IPS-15b (cell line): ENCODE measurements around the gene ANO7.

Experiments
- H3K27me3 ChIP-seq: one replicate; pipeline ENCODE4 v1.6.1; 2013; ENCODE audit warnings: low read length; ENCODE audit not compliant: control insufficient read depth, insufficient read depth
- H3K36me3 ChIP-seq: one replicate; pipeline ENCODE4 v1.6.1; 2013; ENCODE audit warnings: low read length; ENCODE audit not compliant: control insufficient read depth, insufficient read depth
- H3K4me1 ChIP-seq: one replicate; pipeline ENCODE4 v1.6.1; 2013; ENCODE audit warnings: mild to moderate bottlenecking, low read length; ENCODE audit not compliant: control insufficient read depth, insufficient read depth
- H3K4me3 ChIP-seq: one replicate; pipeline ENCODE4 v1.5.1; 2013; ENCODE audit warnings: low read depth, low read length
- H3K9ac ChIP-seq: one replicate; pipeline ENCODE4 v1.6.1; 2013; ENCODE audit warnings: low read depth, mild to moderate bottlenecking, low read length
- H3K9me3 ChIP-seq: one replicate; pipeline ENCODE4 v1.6.1; 2013; ENCODE audit warnings: mild to moderate bottlenecking, low read length; ENCODE audit not compliant: control insufficient read depth, insufficient read depth

ANO7 gene

GRCh38 chr2:241235859-241236593 lies 47.5 kb downstream of the ANO7 start:
- Histone ChIP-seq H3K36me3 (peaks cover 86% of the 10 kb centered on the region), H3K4me3 (no peak overlapping the region)

DNA sequence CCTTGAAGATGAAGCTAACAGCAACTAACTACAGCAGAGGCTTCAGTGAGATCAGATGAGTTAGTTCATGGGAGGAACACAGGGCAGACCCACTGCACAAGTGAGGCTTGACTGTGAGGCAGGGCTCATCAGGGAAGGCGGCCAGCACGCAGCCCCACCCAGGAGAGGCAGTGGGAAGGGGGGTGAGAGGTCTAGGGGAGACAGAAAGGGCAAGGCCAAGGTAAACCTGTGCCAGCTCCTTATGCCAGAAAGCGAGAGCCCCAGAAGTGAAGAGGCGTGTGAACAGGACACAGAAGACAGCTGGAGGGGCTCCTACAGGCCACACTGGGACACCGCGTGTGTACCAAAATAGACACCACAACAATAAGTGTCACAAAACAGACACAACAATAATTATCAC lies 48.6 kb downstream of the ANO7 start:
- Histone ChIP-seq H3K4me1 (no peaks in the 10 kb centered on the region), H3K36me3 (peaks cover 78% of the 10 kb centered on the region)

More at GRCh38 chr2:241235859-241236593, 47.5 kb downstream of the ANO7 start:
- Histone ChIP-seq H3K9me3 (no peaks in the 10 kb centered on the region), H3K4me1 (no peaks in the 10 kb centered on the region), H3K27me3 (no peaks in the 10 kb centered on the region), H3K9ac (no peak overlapping the region)

DNA sequence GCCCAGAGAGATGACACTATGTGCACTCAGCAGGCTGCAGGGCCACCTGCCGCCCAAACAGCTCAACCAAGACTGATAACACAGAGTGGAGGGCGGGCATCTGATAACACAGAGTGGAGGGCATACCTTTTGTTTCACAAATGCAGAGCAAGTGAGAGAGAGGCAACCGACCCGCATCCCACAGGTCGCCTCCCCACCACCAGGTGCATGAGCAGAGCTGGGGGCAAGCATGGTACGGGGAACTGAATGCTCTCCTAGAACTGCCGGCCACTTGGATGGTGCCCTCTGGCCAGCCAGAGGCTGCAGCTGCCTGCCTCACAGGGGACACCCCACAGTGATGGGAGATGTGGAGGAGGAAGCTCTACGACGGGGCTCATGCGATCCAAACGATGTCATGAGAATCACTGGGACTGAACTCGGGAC lies 49.5 kb downstream of the ANO7 start:
- peaks cover 83% of the 10 kb centered on the region for H3K36me3 ChIP-seq

More for the DNA sequence above, 48.6 kb downstream of the ANO7 start:
- Histone ChIP-seq H3K9ac (no peak overlapping the region), H3K4me3 (no peak overlapping the region), H3K27me3 (no peaks in the 10 kb centered on the region), H3K9me3 (no peaks in the 10 kb centered on the region)

DNA sequence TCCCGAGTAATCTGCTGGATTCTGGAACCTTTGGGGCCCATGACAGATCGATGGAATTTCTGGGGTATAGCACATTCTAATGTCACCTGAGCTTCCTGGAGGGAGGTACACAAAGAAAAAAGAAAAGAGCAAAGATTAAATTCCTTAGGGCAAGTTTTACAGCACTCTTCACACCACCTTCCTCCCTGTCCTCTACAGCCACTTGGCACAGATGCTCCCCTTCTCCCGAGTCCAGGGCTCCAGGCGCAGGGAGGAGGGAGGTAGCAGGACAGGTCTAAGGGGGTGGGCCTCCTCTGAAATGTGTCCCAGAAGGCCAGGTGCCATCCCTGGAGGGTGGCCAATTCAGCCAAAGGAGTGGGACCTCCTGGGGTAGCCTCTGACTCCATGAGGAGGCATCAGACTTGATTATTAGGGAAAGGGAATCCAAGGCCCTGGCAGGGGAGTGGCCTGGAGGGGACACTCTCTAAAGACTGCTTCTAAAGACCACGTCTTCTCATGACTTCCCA lies 50.3 kb downstream of the ANO7 start:
- no peaks in the 10 kb centered on the region for H3K4me1 ChIP-seq
- peaks cover 81% of the 10 kb centered on the region for H3K36me3 ChIP-seq
- H3K9ac ChIP-seq: no peak overlapping the region

More for the DNA sequence above, 49.5 kb downstream of the ANO7 start:
- H3K4me3 ChIP-seq: no peak overlapping the region
- no peaks in the 10 kb centered on the region for H3K27me3 ChIP-seq
- no peak overlapping the region for H3K9ac ChIP-seq
- H3K4me1 ChIP-seq: no peaks in the 10 kb centered on the region
- H3K9me3 ChIP-seq: no peaks in the 10 kb centered on the region

GRCh38 chr2:241239552-241240202 lies 51.2 kb downstream of the ANO7 start:
- H3K27me3 ChIP-seq: no peaks in the 10 kb centered on the region
- no peaks in the 10 kb centered on the region for H3K9me3 ChIP-seq
- peaks cover 75% of the 10 kb centered on the region for H3K36me3 ChIP-seq
- H3K9ac ChIP-seq: no peak overlapping the region
- no peaks in the 10 kb centered on the region for H3K4me1 ChIP-seq
- no peak overlapping the region for H3K4me3 ChIP-seq

More for the DNA sequence above, 50.3 kb downstream of the ANO7 start:
- Histone ChIP-seq H3K27me3 (no peaks in the 10 kb centered on the region), H3K9me3 (no peaks in the 10 kb centered on the region), H3K4me3 (no peak overlapping the region)

DNA sequence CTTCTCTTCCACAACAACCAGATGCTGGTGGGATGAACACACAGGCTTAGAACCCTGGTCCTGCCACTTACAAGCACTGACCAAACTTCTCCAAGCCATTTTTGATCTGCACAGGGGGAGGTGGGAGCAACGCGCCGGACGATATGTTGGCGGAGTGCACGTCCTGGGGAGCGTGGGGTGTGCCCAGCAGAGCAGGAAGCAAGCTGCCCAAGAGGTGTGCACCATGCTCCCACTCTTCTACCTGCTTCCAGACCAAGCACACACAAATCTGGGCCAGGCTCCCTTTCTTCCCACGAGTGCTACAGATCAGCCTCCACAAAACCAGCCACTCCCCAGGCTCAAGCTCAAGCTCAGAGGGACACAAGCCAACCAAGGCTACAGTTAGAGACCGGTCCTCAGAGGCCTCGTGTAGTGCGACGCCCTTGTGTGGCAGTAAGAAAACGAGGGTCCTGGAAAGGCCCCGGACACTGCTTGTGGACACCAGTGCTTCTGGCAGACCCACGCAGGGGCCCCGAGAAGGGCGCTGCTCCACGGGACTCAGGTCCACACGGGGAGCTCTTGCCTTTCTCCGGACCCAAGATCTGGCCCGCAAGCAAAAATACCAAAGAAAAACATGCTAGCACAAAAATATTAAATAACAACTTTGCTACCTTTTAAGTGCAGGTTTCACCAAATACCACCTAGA lies 52.0 kb downstream of the ANO7 start:
- H3K9me3 ChIP-seq: no peaks in the 10 kb centered on the region
- no peaks in the 10 kb centered on the region for H3K4me1 ChIP-seq
- H3K9ac ChIP-seq: no peak overlapping the region
- peaks cover 67% of the 10 kb centered on the region for H3K36me3 ChIP-seq
- no peaks in the 10 kb centered on the region for H3K27me3 ChIP-seq
- no peak overlapping the region for H3K4me3 ChIP-seq

- no peaks in the 10 kb centered on the region for H3K27me3 ChIP-seq
- H3K9ac ChIP-seq: no peak overlapping the region
- H3K36me3 ChIP-seq: peaks cover 64% of the 10 kb centered on the region
These were observed 53.2 kb downstream of the ANO7 start for GRCh38 chr2:241241669-241242068.

GRCh38 chr2:241242306-241242705 lies 53.8 kb downstream of the ANO7 start:
- Histone ChIP-seq H3K36me3 (peaks cover 65% of the 10 kb centered on the region), H3K4me3 (no peak overlapping the region), H3K27me3 (no peaks in the 10 kb centered on the region), H3K9ac (no peak overlapping the region), H3K4me1 (no peaks in the 10 kb centered on the region), H3K9me3 (no peaks in the 10 kb centered on the region)

More at GRCh38 chr2:241241669-241242068, 53.2 kb downstream of the ANO7 start:
- Histone ChIP-seq H3K4me1 (no peaks in the 10 kb centered on the region), H3K9me3 (no peaks in the 10 kb centered on the region), H3K4me3 (no peak overlapping the region)

GRCh38 chr2:241244368-241244767 lies 55.9 kb downstream of the ANO7 start:
- H3K4me1 ChIP-seq: no peaks in the 10 kb centered on the region
- no peaks in the 10 kb centered on the region for H3K27me3 ChIP-seq
- H3K4me3 ChIP-seq: no peak overlapping the region
- H3K36me3 ChIP-seq: peaks cover 65% of the 10 kb centered on the region
- H3K9ac ChIP-seq: no peak overlapping the region
- no peaks in the 10 kb centered on the region for H3K9me3 ChIP-seq

DNA sequence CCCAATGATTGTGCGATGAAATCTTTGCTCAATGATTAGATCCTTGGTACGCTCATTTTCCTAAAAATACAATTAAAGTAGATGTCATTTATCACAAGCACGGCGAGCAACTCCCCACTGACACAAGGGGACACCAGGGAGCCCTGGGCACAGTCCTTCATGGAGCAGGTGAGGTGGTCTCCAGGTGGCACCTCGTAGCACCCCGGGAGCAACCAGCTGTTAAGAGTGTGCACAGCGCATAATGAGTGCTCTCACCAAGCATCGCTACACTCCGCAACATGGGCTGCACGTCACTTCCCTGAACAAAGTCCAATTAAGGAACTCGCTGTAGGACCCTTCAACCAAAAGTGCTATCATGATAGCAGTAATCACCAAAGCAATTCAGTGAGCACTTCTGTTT lies 59.8 kb downstream of the ANO7 start:
- H3K36me3 ChIP-seq: peaks cover 76% of the 10 kb centered on the region
- no peaks in the 10 kb centered on the region for H3K4me1 ChIP-seq
- no peaks in the 10 kb centered on the region for H3K9me3 ChIP-seq
- H3K4me3 ChIP-seq: no peak overlapping the region
- H3K9ac ChIP-seq: no peak overlapping the region
- H3K27me3 ChIP-seq: no peaks in the 10 kb centered on the region

DNA sequence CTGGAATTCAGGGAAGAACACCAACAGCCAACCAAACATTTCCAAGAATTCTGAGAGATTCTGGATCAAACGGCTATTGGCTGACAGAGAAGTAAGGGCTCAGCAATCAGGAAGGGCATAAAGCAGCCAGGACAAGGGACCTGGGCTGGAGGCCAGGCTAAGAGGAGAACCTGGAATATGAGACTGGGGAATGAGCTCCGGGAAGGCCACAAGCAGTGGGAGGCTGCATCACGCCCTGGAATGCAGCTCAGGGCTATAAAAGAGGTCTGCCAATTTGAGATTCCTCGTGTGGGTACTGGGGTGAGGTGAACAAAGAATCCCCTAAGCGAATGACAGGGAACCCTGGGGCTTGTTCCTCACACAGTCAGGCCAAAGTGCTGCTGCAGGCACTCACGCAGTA lies 60.4 kb downstream of the ANO7 start:
- Histone ChIP-seq H3K9me3 (no peaks in the 10 kb centered on the region), H3K36me3 (peaks cover 80% of the 10 kb centered on the region), H3K4me3 (no peak overlapping the region), H3K9ac (no peak overlapping the region), H3K4me1 (no peaks in the 10 kb centered on the region), H3K27me3 (no peaks in the 10 kb centered on the region)
